NCI-H510A (cell line): ENCODE results near the gene TRIM42.

ENCODE experiments used
- DNase-seq: peaks from one replicate; lab custom pipeline; 2025; lab: John Stamatoyannopoulos, UW

The TRIM42 gene

DNA sequence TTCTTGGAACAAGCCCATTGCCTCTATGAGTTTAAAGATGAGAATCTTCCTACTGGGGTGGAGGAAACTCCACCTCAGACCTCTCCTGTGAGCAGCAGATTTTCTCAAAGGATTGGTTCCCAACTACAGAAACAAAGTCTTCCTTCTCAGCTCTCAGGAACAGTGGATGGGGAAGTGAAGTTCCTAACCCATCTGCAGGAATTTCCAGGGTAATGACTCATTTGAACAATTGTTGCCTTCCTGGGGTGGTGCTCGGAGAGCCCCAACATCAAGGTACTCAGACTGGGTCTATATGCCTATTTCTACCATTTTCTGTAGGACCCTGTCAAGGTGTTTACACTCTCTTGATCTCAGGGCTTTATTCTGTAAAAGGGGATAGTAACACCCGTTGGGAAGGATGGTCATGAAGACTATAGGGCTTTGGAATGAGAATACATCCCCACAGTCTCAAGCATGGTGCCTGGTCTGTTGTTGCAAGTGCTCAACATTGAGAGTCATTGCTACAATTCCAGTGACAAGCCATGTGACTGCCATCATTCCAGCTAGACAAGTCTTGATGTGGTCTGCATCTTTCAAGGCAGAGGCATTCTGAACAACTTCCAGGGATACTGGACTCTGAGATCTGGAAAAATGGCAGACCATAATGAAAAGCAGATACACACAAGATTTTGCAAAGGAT, 33.0 kb downstream of the TRIM42 start:
- no peak for DNase-seq

DNA sequence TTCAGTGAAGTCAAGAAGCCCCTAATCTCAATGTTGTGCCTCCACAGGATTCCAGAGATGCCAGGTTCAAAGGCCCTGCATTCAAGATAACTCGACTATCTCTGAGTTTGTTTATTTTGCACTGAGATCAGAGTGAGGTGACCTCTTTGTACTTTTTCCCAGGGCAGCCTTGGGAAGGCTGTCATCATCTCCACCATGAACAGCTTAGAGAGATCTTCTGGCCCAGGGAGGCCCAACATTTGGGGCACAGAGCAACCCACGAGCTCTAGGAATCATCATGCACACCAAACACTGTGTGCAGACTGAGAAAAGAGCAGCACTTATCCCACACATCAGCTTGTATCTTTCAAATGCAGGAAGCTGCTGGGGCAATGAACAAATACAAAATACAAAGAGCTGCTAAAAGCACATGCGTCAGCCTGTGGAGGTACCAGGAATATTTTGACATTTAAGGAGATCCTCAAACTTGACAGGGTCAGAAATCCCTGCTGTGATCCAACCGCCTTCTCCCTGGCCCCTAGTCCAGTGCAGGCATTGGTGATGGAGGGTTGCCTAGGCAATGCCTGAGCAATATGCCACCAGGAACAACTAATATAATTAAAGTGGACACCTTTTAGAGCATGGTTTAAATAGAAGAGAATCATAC, 33.6 kb downstream of the TRIM42 start:
- no peak for DNase-seq

DNA sequence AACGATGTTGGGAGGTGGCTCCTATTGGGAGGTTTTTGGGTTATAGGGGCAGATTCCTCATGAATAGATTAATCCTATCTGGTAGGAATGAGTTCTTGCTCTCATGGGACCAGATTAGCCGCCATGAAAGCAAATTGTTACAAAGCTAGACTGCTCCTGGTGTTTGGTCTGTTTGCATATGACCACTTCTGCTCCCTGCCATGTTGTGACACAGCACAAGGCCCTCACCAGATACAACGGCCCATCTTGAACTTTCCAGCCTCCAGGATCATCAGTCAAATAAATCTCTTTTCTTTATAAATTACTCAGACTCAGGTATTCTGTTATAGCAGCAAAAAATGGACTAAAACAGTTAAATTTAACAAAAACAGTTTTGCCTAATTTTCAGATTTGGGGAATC, 34.4 kb downstream of the TRIM42 start:
- DNase-seq, result no peak

DNA sequence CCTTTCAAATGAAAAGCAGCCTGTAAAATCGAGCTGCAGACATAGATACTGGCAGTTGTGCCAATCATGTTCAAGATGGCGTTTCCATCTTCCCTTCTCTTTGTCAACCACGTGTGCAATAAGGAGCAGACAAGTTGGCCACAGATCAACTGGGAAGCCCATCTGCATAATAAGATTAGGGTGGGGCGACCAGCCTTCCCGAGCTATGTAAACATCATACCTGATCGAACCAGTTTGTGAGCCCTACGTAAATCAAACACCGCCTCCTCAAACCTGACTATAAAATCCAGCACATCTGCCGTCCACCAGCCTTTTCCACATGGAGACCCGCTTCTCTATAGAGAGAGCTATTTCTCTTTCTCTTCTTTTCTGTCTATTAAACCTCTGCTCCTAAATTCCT, 37.2 kb downstream of the TRIM42 start:
- peak; percentile 63 for DNase-seq

DNA sequence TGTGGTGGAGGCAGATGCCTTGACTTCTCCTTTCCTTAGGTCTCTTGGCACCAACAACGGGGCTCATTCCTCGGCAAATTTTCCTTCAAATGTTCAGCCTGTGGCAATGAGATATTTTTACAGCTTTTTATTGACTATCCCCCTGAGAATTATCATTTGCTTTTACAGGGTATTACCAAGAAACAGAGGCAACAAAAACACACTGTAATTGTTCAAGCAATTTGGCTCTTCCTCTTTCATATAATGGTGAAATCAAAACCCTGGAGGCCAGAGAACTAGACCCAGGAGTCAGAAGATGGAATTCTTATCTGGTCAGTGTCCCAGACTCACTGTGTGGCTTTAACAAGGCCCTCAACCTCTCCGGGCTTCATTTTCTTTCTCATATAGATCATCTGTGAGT, 40.1 kb downstream of the TRIM42 start:
- DNase-seq, result no peak

DNA sequence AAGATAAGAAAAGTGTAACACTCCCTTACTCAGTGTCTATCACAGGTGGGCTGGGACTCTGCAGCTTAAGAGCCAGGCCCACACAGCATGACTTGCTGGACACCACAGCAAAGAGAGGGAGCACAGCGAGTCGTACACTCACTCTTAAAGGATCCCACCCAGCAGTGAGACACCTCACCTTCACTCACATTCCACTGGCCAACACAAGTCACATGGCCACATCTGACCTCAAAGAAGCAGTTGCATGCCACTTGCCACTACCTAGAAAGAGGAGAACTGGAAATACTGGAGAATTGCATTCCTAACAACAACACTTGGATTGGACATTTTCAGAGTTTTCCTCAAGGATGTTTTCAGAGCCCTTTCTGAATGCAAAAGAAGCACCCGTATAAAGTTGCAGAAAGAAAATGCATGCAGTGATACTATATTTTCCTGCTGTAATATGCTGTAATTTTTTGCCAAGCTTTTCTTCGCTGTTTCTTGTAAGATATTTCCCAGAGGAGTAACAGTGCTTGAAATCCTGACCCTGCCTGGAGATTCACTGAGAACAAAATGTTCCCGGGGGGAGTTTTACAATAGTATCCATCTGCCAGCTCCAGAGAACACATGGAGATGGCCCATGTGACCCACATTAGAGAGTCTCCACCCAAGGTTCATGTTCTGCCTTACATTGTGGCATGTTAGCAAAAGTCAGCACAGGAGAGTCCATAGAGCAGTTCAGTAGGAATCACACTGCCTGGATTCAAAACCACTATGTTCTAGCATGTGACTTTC, 42.2 kb downstream of the TRIM42 start:
- no peak for DNase-seq

DNA sequence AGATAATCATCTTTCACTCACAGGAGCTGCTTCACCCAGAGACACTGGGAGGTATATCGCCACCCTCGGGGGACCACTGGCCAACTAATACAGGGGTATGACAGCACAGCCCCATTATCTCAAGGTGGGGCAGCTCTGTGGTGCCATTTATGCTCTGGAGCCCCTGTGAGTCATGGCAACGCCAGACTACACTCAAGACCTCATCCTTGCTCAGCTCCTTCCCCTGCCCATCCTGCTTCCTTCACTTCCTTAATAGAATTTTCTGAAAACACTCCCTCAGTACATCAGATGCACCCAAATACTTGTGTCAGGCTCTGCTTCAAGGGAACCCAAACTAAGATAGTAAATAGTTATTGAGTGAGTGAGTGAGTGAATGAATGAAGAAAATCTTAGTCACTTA, 45.7 kb downstream of the TRIM42 start:
- no peak for DNase-seq

DNA sequence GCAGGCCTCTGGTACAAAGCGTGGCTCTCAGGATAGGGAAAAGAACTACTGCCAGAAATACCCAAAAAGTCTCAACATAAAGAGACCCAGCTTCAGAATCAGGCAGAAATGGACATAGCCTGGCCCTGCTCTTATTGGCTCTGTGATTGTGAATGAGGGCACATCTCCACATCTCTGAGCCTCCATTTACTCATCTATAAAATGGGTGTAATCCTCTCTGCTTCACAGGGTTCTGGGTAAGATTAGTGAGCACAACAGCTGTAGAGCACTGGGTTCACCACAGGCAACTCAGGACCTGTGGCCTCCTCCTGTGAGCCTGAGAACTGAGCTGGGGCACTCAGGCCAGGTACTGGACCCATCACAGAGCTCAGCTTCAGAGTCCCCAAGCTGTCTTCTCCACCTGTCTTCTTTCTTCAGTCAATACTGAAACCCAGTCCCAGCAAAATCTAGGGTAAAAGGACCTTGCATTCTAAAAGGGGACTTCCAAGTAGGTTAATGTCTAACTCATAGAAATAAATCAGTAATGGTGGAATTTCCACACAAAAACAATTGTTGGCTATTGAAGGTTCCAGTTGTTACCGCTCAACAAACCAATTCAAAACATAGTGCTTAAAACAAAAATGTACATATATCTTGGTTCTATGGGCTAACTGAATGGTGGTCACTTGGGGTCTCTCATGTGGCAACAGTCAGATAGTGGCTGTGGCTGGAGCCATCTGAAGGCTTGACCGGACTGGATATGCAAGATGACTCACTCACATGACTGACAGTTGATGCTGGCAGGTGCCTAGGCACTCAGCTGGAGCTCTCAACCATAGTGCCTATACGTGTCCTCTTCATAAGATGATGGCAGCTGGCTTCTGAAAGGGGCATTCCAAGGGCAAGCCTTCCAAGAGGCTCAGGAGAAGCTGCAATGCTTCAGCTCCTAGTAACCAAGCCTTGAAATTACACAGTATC, 47.3 kb downstream of the TRIM42 start:
- DNase-seq, result peak; percentile 2

DNA sequence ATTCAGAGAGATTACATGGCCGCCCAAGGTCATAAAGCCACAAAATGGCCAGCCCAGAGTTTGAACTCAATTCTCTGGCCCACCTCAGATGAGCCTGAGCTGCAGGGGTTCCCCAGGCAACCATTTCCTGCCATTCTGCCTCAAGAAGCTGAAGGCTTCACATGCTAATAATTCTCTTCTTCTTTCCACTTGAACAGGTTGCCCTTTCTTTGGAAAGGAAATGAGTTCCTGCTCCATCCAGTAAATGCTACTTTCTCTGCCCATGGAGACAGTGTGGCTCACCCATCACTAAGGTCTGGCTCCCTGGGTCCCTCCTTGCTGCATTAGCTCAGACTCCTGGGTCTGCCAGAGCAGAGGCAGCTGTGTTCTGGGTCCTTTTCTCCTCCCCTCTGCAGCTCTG, 48.2 kb downstream of the TRIM42 start:
- no peak for DNase-seq

DNA sequence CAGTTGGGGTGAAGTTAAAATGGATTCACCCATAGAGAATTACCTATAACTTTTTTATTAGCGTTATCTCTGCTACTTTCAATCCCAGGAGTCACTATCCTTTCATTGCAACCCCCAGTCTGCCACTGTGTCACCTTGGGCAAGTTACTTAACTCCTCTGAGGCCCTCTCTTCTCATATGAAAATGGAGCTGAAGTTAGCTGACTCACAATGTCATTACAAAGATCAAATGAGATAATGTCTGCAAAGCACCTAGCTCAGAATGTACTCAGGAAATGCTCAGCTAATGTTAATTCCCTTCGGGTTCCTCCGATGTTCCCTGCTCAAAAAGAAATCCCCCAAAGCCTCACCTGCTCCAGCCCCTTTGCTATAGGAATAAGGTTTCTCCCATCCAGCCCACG, 50.0 kb downstream of the TRIM42 start:
- no peak for DNase-seq

DNA sequence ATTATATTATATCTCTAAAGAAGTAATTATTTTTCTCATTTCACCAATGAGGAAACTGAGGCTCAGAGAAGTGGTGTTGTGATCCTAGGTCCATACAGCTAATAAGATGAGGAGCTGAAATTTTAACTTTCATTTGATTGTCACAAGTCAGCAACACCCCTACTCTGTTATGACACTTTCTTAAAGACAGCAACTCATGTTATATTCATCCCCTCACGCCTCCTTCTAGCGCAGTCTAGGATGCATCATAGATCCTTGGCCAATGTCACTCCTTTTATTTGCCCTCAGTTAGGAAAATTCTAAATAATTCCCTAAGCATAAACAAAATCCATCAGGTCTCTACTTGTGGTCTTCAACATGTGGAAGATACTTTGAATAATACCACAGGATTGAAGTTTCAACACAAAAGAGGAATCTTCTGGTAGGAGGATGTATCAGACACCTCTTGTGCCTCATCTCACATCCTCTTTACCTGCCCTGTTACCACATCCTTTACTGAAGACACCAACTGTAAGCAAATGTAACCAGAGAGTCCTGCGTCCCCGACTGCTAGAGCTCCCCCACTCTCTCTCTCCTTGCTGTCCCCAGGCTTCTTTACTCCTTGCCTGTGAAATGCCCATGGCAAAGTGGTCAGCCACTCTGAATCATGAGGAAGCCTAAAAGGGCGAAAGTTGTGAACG, 53.7 kb downstream of the TRIM42 start:
- no peak for DNase-seq

DNA sequence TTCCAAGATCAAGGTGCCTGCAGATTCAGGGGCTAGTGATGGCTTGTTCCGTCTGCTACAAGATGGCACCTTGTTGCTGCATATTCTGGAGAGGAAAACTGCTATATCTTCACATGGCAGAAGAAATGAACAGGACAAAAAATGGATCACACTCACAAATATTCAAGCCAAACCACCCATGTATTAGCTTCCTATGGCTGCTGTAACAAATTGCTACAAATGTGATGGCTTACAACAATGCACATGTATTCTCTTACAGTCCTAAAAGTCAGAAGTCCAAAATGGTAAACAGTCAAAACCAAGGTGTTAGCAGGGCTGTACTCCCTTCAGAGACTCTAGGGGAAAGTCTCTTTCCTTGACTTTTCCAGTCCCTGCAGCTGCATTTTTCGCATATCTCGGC, 55.8 kb downstream of the TRIM42 start:
- DNase-seq, result no peak

DNA sequence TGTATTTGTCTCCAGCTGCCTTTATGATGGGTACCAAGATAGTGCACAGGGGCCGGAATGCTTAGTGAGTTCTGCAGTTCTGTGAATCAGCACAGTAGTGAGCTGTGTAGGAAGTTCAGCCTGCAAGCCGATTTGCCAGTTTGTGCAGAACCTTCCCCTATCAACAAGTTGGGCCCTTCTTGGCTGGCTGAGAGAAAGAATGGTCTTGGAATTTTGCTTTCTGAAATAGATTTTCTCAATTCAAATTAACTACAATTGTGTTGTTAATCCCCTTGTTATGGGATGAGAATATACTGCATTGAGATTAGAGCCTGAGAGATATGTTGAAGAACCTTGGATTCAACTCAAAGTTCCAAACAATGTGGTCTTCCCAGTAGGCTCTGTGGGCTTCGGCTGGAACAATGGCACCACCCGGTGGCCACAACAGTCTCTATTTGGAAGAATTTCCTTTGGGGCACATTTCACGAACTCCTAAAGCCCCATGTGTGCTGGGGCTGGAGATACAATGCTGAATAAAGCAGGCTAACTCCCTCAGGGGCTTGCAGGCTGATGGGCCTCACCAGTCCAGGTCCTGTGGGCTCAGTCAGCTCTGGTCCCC, 59.1 kb downstream of the TRIM42 start:
- no peak for DNase-seq

DNA sequence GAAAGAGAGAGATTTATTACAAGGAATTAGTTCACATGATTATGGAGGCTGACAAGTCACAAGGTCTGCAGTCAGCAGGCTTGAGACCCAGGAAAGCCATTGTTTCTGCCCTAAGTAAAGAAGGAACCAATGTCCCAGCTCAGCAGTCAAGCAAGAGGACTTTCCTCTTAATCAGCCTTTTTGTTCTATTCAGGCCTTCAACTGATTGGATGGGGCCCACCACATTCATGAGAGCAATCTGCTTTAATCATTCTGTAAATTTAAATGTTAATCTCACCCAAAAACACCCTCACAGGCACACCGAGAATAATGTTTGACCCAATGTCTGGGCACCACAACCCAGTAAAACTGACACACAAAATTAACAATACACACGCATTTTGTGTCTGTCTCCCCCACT, 64.3 kb downstream of the TRIM42 start:
- DNase-seq, result no peak

DNA sequence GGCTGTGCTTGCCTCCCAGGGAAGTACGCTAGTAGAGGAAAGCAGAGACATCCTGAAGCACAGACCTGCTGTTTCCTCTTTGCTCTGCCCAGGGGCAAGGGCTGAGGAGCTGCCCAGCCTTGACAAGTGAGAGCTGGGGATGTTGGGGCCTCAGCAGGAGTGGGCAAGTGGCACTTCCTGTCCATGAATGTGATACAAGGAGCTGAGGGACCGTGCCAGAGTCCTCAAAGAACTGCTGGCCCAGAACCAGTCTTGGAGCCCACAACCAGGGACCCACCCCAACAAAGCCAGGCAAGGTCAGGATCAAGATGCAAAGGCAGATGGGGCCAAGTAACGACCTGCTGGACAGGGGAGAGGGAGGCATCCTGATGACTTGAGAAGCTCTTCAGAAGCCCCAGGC, 70.3 kb downstream of the TRIM42 start:
- no peak for DNase-seq

DNA sequence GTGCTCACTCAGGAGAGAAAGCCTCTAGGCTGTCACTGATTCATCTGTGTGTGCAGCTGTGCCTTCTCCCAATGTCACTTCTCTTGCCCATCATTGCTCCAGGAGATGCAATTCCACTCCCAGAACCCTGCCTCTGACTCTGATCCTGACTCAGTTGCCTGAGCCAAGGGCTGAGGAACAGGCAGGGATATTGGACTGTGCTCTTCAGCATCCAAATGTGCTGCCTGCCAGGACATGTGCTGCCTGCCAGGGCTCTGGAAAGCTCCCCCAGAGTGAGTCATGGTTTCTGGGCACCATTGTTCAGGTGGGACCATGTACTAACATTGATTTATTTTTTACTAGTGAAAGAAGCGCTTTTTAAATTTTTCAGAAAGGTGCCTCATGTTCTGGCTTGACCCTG, 71.0 kb downstream of the TRIM42 start:
- DNase-seq, result no peak
